HUES48 (cell line): ENCODE results near the gene EPC1.
A peak's percentile ranks its signal among the peaks of the same experiment; 100 is the strongest.

Experiments used
- H3K27ac ChIP-seq: one replicate; pipeline ENCODE4 v1.7.0; 2013; ENCODE audit warnings: low read depth, low read length, inconsistent platforms
- H3K27me3 ChIP-seq: 2 replicates; pipeline ENCODE4 v1.6.1; 2013; ENCODE audit warnings: mild to moderate bottlenecking, low read length; ENCODE audit not compliant: control insufficient read depth, insufficient read depth
- H3K36me3 ChIP-seq: 2 replicates; pipeline ENCODE4 v1.6.1; 2013; ENCODE audit warnings: low read length; ENCODE audit not compliant: control insufficient read depth, insufficient read depth
- H3K4me1 ChIP-seq: 2 replicates; pipeline ENCODE4 v1.6.1; 2013; ENCODE audit warnings: mild to moderate bottlenecking, low read length; ENCODE audit not compliant: control insufficient read depth, insufficient read depth
- H3K4me3 ChIP-seq: 2 replicates; pipeline ENCODE4 v1.5.1; 2013; ENCODE audit warnings: mild to moderate bottlenecking, low read depth, low read length
- H3K9ac ChIP-seq: 2 replicates; pipeline ENCODE4 v1.6.1; 2013; ENCODE audit warnings: mild to moderate bottlenecking, low read depth, low read length, moderate library complexity
- H3K9me3 ChIP-seq: 2 replicates; pipeline ENCODE4 v1.6.1; 2013; ENCODE audit warnings: low read length; ENCODE audit not compliant: control insufficient read depth, insufficient read depth

Gene EPC1

GRCh38 chr10:32271617-32272016 is 75.3 kb downstream of the EPC1 start:
- H3K4me3 ChIP-seq, result no peak overlapping the region
- H3K9ac ChIP-seq, result no peak overlapping the region
- H3K27ac ChIP-seq, result no peak overlapping the region
- peaks cover 74% of the 10 kb centered on the region for H3K36me3 ChIP-seq
- H3K4me1 ChIP-seq, result peaks cover 21% of the 10 kb centered on the region
- H3K9me3 ChIP-seq, result no peaks in the 10 kb centered on the region
- H3K27me3 ChIP-seq, result no peaks in the 10 kb centered on the region

- H3K27ac ChIP-seq, result no peak overlapping the region
- H3K9ac ChIP-seq, result no peak overlapping the region
- no peaks in the 10 kb centered on the region for H3K27me3 ChIP-seq
- peaks cover 67% of the 10 kb centered on the region for H3K36me3 ChIP-seq
- H3K4me3 ChIP-seq, result no peak overlapping the region
- peaks cover 28% of the 10 kb centered on the region for H3K4me1 ChIP-seq
- H3K9me3 ChIP-seq, result no peaks in the 10 kb centered on the region
These were observed 77.4 kb downstream of the EPC1 start for GRCh38 chr10:32269343-32270100.

- Histone ChIP-seq H3K27me3 (no peaks in the 10 kb centered on the region), H3K9me3 (no peaks in the 10 kb centered on the region), H3K4me3 (no peak overlapping the region), H3K4me1 (peaks cover 28% of the 10 kb centered on the region), H3K36me3 (peaks cover 61% of the 10 kb centered on the region), H3K27ac (no peak overlapping the region), H3K9ac (no peak overlapping the region)
These were observed 78.2 kb downstream of the EPC1 start for GRCh38 chr10:32268788-32269187.

- no peaks in the 10 kb centered on the region for H3K9me3 ChIP-seq
- peak overlapping the region; percentile 31 for H3K4me3 ChIP-seq
- H3K27me3 ChIP-seq, result no peaks in the 10 kb centered on the region
- H3K36me3 ChIP-seq, result peaks cover 45% of the 10 kb centered on the region
- peak overlapping the region; percentile 79 for H3K27ac ChIP-seq
- H3K4me1 ChIP-seq, result peaks cover 35% of the 10 kb centered on the region
- no peak overlapping the region for H3K9ac ChIP-seq
These were observed 80.0 kb downstream of the EPC1 start for GRCh38 chr10:32266979-32267378.

- Histone ChIP-seq H3K4me1 (peaks cover 35% of the 10 kb centered on the region), H3K9me3 (no peaks in the 10 kb centered on the region), H3K27me3 (no peaks in the 10 kb centered on the region), H3K4me3 (0 out of 2 replicates have a peak overlapping the region, but pooled peaks have one; percentile 14), H3K9ac (no peak overlapping the region), H3K27ac (peak overlapping the region; percentile 79), H3K36me3 (peaks cover 41% of the 10 kb centered on the region)
These were observed 80.4 kb downstream of the EPC1 start for GRCh38 chr10:32266566-32266965.

- Histone ChIP-seq H3K4me1 (peaks cover 35% of the 10 kb centered on the region), H3K36me3 (peaks cover 33% of the 10 kb centered on the region), H3K27me3 (no peaks in the 10 kb centered on the region), H3K27ac (peak overlapping the region; percentile 79), H3K9ac (no peak overlapping the region), H3K4me3 (no peak overlapping the region), H3K9me3 (no peaks in the 10 kb centered on the region)
These were observed 81.2 kb downstream of the EPC1 start for GRCh38 chr10:32265756-32266155.

- Histone ChIP-seq H3K36me3 (peaks cover 9% of the 10 kb centered on the region), H3K4me1 (peaks cover 30% of the 10 kb centered on the region), H3K4me3 (no peak overlapping the region), H3K27ac (no peak overlapping the region), H3K9me3 (no peaks in the 10 kb centered on the region), H3K9ac (no peak overlapping the region), H3K27me3 (no peaks in the 10 kb centered on the region)
These were observed 83.7 kb downstream of the EPC1 start for GRCh38 chr10:32263300-32263699.

- Histone ChIP-seq H3K27ac (no peak overlapping the region), H3K36me3 (no peaks in the 10 kb centered on the region), H3K27me3 (no peaks in the 10 kb centered on the region), H3K4me3 (no peak overlapping the region), H3K9me3 (no peaks in the 10 kb centered on the region), H3K4me1 (peaks cover 8% of the 10 kb centered on the region), H3K9ac (no peak overlapping the region)
These were observed 87.4 kb downstream of the EPC1 start for GRCh38 chr10:32259551-32259950.

- H3K4me1 ChIP-seq, result no peaks in the 10 kb centered on the region
These were observed 90.1 kb downstream of the EPC1 start for GRCh38 chr10:32256613-32257437.

GRCh38 chr10:32253821-32254220 is 93.1 kb downstream of the EPC1 start:
- H3K4me3 ChIP-seq, result no peak overlapping the region
- no peaks in the 10 kb centered on the region for H3K27me3 ChIP-seq
- no peaks in the 10 kb centered on the region for H3K4me1 ChIP-seq
- no peaks in the 10 kb centered on the region for H3K36me3 ChIP-seq
- no peak overlapping the region for H3K27ac ChIP-seq
- no peak overlapping the region for H3K9ac ChIP-seq
- H3K9me3 ChIP-seq, result no peaks in the 10 kb centered on the region

More at GRCh38 chr10:32256613-32257437, 90.1 kb downstream of the EPC1 start:
- Histone ChIP-seq H3K27ac (no peak overlapping the region), H3K27me3 (no peaks in the 10 kb centered on the region), H3K36me3 (no peaks in the 10 kb centered on the region), H3K4me3 (no peak overlapping the region), H3K9ac (no peak overlapping the region), H3K9me3 (no peaks in the 10 kb centered on the region)

GRCh38 chr10:32253276-32253675 is 93.7 kb downstream of the EPC1 start:
- no peaks in the 10 kb centered on the region for H3K36me3 ChIP-seq
- no peak overlapping the region for H3K4me3 ChIP-seq
- no peak overlapping the region for H3K9ac ChIP-seq
- no peaks in the 10 kb centered on the region for H3K27me3 ChIP-seq
- no peaks in the 10 kb centered on the region for H3K4me1 ChIP-seq
- H3K9me3 ChIP-seq, result no peaks in the 10 kb centered on the region
- H3K27ac ChIP-seq, result peak overlapping the region; percentile 2
